HG03060 (cell line): Measurements from ENCODE around the gene RRP9.
"Not testable (repeated sequence)": the region's sequence is repeated elsewhere in the genome, so short reads cannot be mapped to it uniquely, and the experiment has no call there.

Experiments
- ATAC-seq: cut with Tn5 transposase; IDR thresholded peaks from one replicate; pipeline ENCODE4 v1.9.1; 2021; ENCODE audit warnings: low read depth, moderate number of reproducible peaks; ENCODE audit not compliant: unreplicated experiment

RRP9 gene

DNA sequence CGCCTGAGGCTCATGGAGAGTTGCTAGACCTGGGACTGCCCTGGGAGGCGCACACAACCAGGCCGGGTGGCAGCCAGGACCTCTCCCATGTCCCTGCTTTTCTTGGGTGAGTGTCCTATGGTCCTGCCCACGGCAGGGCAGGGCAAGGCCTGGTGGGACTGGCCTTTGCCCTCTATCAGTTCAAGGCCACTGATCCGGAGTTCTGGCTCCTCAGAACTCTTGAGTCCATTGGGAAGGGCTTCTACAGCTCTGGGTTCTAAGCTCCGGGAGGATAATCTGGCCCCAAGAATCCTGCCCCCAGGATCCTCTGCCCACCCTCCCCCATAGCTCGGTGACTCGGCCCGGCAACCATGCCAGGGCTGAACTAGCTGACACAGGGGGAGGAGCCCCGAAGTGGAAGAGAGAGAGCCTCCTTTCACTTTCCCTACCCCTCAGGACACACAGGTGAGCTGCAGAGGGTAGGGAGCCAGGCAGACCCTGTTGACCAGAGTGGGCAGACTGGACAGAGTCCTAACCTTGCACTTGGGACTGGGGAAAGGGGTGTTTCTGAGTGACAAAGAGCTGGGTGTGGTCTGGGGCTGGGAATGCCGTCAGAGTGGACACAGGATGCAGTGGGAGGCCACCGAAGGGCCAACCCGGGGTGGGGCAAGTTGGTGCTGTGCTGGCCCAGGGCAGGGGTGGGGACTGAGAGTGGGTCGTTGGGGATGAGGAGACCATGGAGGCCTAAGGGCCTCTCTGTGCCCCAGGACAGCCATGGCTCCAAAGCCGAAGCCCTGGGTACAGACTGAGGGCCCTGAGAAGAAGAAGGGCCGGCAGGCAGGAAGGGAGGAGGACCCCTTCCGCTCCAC lies 1.1 kb upstream of the RRP9 start:
- no peak for ATAC-seq

DNA sequence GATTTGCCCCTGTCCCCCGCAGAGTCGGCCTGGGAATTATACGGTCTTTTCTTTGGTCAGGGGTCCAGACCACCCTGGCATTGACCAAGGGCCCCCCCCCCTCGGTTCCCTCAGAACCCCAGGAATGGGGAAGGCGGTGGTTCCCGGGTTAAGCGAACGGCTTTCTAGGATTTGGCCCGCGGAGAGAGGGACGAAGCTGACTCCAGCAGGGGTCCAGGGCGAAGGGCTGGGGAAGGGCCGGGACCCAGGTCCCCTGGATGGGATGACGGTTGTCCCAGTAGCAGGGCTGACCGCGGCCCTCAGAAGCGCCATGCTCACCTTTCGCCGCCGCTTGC lies 274 bp downstream of the RRP9 start:
- no peak for ATAC-seq

DNA sequence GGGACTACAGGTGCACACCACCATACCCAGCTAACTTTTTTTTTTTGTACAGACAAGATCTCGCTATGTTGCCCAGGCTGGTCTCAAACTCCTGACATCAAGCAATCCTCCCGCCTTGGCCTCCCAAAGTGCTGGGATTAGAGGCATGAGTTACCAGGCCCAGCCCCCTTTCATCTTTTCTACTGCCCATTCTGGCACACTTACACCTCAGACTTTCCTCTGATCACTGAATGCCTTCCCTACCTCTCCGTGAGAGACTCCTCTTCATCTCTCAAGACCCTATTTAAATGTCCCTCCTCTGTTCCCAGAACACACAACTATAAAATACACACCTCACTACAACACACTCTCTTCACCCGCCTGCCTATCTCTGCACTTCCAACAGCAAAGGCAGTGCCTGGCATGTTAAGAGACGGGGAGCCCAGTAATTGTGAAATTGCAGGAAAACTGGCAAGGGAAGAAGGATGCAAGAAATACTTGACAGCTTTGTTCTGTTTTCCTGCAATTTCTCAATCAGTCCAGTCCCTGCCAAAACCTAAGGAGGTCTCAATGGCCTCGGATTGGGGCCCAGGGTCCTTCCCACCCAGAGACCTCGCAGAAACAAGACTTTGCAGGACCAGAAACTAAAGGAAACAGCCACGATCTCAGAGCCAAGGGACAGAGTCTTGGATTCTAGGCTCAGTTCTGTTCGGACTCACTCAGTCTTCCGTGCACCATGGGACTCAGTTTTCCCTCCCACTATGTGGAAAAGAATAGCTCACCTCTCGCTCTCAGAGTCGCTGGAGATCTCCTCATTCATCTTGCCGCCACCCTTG lies 849 bp downstream of the RRP9 start:
- no peak for ATAC-seq

DNA sequence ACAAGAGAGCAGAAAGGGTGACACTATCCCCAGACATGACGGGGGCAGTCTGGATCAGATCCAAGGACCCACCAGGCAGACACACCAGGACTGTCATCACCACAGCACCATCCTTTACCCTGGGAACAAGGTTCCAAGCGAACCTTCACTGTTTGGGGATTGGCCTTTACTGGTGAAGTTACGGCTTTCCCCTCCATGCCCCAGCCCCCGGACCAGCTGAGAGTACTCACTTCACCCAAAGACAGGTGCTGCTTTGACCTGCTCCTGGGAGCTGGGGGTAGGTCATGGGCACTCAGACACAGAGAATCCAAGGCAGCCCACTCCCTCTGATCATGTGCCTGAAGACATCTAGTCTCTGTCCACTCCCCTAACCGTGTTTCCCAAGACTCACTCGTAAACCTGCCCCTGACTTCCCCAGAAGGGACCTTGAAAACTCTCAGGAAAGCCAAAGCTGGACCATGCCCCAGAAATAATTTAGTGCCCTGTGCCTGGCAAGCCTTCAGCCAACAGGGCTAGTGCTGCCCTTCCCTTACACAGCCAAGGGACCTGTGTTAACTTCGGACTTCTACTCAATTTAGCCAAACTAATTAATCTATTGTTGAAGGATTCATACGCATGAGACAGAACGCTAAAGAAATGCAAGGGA lies 2.8 kb downstream of the RRP9 start:
- no peak for ATAC-seq

DNA sequence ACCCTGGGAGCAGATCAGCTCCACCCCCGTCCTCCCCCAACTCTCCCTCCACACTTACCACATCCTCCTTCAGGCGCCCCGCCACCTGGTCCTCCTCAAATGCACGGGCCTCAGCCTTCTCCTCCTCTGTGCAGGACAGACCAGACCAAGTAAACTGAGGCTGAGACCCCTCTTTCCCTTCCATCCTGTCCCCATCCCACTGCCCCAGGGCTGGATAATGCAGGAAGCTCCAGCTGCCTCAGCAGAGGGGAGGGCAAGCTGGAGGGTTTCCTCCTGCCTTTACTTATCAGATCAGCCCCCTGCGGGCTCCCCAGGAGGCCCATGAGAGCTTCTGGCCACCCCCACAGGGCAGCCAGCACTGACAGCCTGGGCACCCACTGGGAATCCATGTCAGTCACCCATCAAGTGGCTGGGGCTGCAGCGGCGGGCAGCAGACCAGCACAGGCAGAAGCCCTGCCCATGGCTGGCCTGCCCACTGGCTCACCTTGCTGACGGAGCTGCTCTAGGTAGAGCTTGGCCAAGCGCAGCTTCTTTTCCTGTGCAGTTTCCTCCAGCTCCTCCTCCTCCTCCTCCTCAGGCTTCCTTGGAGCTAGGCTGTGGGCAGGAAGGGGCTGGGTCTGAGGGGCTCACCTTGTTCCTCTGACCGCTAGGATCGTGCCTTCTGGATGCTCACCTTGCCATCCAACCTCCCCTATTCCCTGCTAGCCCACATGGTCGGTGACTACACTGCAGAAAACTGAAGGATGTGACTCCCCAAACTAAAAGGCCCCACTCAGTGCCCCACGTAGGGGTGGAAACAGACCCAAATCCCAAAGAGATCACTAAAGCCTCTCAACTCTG lies 3.9 kb downstream of the RRP9 start:
- ATAC-seq = no peak

DNA sequence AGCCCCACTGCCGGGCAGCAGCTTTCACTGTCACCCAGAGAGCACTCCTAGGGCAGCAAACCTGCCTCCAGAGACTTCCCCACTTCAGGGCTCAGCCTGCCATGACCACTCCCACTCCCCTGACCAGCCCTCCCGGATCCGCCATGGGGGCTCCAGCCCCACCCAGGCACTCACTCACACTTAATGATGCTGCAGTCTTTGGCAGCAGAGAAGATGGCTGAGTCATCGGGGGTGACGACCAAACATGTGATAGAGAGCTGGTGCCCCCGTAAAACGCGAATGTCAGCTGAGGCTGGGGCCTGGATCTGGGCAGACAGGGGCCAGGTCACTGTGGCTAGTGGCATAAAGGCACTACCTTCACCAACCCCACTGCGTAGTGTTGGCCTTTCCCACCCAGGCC lies 4.7 kb downstream of the RRP9 start:
- ATAC-seq = no peak

DNA sequence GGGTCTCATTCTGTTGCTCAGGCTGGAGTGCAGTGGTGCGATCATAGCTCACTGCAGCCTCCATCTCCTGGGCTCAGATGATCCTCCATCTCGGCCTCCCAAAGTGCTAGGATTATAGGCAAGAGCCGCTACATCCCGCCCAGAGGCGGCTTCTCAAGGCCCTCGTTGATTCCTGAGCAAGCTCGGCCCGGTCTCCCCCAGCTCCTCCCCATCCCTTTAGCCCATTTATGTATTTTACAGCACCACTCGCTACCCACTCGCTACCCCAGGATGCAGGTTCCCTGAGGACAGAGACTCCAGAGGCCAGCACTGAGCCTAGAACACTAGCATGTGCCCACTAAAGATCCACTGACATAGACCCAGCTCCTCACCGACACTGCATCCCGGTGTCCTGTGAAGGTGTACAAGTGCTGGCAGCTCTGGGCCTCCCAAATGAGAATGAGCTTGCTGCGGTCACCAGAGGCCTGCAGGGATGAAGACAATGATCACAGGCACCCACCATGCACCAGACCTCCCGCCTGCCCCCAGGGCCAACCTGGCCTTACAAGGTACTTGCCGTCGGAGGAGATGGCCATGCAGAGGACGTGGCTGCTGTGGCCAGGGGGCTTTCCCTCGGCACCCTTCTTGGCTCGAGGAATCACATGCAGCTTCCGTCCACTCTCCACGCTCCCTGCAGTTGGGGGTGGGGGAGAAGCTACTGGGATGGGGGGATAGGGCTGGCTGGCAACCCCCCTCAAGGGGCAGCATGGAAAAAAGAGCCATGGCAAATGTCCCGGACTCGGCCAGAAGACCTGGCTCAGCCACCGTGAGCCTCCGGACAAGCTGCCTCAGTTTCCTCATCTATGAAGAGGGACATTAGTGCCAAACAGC lies 5.6 kb downstream of the RRP9 start:
- no peak for ATAC-seq

DNA sequence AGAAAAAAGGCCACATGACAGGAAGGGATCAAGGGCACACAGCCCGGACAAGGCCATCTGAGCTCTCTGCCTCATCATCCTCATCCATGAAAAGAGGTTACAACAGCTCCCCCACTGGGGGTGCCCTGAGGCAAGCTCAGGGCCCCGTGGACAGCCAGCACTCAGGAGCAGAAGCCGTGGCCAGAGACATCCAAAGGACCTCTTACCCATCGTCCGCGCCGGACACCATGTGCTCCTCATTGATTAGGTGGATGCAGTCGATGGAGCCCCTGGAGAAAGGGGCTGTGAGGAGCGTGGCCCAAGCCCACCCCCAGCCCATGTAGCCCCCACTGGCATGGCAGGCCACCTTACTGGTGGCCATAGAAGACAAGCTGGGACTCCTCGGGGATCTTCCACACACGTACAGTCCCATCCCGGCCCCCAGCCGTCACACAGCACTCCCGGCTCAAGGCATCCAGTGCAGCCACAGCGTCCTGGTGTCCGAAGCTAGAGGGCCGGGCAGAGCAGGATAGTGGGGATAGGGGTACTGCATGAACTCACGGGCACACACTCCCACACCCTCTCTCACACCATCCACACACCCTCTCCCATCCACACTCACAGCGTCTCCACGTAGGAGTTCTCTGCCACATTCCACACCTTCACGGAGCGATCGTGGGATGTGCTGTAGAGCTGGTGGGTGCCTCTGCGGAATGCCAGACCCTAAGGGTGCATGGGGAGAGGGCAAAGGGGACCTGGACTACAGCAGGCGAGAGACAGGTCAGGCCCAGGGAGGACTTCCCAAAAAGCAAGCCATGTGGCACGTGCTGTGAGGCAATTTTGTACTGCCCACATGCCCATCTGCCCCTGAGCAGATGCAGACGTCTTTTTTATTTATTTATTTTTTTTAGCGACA lies 6.5 kb downstream of the RRP9 start:
- no peak for ATAC-seq

DNA sequence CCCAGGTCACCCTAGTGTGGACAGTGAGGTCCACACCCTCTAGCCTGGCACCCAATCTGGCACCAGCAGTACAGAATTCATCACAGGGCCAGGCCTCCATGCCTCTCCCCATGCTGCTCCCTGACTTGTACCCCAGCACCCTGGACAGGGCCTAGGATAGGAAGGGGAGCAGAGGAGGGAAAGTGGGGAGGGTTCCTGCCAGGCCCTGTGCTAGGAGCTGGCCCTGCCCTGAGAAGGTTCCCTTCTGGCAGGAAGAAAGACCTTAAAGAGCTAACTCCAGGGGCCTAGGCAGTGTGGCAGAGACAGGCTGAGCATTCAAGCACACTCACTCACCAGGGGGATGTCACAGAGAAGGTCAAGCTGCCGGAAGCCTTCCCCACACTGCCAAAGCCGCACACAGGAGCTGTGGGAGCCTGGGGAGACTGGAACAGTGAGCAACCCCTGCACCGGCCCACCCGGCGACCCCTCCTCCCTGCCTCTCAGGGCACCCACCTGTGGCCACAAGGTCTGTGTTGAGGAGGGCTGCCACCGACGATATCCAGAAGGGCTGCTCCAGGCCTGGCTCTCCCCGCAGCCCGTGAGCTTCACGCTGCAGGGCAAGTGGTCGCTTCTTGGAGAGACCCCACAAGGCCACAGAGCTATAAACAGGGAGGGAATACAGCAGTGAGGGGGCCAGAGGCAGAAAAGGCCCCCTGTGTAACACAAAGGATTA lies 7.4 kb downstream of the RRP9 start:
- ATAC-seq = no peak

DNA sequence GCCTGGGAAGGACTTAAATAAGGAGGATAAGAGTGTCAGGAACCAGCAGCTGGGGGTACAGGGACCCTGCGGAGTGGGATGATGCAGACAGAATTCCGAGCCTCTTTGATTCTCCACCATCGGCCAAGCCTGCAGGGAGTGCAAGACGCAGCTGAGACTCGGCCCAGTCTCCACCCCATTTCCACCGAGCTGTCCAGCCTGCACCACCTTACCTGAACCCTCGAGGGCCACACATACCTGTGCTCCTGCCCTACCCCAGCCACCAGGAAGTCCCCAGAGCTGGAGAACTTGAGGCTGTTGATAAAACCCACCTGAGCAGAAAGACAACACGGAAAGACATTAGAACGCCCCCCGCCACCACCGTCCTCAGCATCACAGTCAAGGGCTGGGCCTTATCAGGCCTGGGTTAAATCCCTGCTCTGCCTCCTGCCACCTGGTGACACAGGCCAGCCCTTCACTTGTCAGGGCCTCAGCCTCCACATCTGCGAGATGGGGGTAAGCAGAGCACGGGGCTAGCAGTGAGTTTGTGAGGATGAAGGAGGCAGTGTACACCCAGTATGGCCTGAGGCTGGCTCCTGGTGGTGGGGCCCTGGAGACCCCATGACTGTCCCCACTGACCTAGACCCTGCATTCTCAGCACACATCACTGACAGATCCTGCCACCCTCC lies 8.1 kb downstream of the RRP9 start:
- ATAC-seq = no peak

DNA sequence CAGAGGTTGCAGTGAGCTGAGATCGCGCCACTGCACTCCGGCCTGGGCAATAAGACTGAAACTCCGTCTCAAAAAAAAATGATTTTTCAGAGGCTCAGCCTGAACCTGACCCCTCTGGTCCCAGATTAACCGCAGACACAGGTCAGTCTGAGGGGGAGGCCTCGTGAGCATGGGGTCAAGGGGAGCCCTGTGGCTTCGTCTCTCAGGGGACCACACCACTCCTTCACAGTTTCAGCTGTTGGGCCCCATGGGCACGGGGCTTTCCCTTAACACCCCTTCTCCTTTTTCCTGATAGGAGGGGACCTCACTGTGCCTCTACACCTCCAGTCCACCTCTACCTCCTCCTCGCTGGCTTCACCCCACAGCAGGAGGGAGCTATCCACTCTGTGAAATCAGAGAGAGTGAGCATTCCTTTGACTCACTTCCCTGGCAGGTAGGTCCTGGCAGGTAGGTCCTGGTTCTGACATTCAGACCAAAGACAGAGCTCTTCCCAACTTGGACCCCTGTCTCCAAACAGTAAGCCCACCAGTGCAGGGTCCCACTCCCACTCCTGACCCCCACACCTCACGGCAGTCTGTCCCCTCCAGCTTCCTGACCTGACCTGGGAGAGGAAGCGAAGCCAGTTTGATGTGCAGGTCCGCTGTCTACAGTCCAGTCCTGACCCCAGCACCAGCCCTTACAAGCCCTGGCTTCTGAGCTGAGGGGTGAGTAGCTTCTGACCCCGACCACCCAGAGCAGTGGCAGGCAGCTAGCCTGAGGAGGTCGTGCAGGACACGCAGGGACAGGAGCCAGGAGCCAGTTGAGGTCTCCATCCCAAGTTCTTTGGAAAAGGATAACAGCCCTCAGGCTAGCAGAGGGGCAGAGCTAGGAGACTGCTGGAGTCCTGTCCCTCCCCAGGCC lies 9.0 kb downstream of the RRP9 start:
- ATAC-seq = no peak

DNA sequence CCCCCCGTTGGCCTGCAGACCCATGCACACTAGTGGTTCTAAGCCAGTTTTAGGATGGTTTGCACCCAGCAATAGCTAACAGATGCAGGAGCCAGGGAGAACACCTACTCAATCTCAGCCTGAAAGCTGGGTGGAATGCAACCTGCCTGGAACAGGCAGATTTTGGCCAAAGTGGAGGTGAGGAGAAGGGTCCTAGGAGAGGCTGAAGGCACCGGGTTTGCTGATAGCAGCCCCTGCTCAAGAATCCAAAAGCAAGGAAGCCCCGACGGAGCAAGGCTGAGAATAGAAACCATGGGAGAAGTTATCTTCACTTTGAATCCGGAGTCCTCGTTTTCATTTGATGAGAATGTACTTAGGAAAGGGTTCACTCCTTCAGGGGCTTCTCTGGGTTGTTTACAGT lies 9.9 kb downstream of the RRP9 start:
- ATAC-seq = no peak

DNA sequence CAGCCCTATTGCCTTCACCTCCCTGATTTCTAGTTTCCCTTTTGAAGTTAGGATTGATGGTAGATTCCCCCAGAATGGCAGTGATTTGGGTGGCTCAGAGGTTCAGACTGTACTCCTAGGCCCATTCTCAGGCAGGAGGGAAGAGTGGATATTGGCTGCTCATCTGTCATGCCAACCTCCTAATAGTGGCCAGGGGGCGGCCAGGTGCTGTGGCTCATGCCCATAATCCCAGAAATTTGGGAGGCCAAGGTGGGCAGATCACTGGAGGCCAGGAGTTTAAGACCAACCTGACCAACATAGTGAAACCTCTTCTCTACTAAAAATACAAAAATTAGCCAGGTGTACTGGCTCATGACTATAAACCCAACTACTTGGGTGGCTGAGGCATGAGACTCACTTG lies 11.3 kb downstream of the RRP9 start:
- no peak for ATAC-seq

DNA sequence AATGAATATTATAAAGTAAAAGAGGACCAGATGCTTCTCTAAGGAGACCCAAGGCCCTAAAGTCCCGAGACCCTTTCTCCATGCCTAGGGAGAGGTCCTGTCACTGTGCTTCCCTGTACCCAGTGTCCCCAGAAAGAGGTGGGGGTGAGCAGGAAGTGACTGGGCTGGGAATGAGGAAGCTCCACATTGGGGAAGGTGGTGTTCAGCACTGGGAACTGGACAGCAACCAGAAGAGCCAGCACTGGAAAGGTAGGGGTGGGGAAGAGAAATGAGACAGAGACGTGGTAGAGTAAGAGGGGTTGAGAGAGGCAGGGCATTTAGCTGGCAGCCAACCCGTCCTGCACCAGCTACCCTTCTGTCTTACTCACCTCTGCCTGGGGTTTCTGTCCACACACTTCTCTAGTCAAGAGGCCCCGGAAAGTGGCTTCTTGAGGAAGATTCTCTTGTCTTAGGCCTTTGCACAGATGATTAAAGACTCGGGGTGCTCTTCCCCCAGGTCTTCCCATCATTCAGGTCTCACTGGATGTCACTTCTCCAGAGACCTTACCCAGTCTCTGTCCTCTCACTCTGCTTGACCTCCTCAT lies 12.2 kb downstream of the RRP9 start:
- ATAC-seq = no peak

DNA sequence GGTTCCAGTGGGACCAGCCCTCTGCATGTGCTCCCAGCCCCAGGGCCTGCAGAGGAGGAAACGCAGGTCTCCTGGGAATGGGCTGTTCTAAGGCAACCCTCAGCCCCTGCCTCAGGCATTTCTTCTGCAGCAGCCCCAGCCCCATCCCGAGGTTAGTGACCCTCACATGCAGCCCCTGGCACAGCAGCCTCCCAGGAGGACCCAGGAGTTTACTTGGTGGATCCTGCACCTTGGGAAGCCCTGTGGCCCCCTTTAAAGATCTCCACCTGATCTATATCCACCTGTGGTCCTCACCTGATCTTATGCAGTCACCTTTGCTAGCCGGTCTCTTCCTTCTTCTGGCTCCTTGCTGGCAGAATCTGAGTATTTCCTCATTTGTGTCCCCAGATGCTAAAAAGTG lies 12.7 kb downstream of the RRP9 start:
- not testable (repeated sequence) for ATAC-seq

DNA sequence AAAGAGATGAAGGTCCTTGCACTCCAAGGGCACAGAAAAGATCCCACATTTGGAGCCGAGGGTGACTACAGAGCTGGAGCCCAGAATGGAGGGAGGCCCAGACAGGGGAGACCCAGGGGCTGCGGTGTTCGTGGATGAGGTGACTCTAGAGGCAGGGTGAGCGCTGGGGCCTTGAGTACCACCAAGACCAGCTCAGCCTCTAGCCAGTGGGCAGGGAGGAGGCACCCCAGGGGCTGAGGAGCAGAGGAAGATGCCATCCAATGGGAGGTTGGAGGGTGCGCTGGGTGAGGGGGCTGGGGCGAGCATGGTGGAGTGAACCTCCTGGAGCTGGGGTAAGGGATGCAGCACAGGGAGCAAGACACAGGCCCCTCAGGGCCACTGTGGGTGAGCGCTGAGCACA lies 13.3 kb downstream of the RRP9 start:
- ATAC-seq = no peak
